ENCODE measurements around the gene TRAPPC14.

DNA sequence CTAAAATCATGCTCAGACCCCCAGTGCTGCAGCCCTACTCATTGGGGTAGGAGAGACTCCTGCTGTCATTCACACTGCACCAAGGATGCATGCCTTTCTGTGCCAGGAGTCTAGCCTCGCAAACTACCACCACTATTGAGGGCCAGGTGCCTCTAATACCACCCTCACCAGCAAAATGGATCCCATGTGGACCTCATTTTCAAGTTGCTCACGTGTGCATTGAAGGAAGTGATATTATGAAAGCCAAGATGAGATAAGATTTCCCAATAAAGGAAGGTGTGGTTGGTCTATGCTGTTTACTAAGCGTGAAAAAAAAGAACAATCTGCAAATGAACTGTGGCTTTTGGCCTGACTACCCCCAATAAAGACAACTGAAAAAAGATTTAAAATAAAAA is 17.0 kb downstream of the TRAPPC14 start:
- no peak for TF ChIP-seq FOS (IDR thresholded peaks at IDR 0.05; ENCODE audit: borderline replicate concordance, extremely low read depth, insufficient read length)
- TF ChIP-seq, protein P1, sequence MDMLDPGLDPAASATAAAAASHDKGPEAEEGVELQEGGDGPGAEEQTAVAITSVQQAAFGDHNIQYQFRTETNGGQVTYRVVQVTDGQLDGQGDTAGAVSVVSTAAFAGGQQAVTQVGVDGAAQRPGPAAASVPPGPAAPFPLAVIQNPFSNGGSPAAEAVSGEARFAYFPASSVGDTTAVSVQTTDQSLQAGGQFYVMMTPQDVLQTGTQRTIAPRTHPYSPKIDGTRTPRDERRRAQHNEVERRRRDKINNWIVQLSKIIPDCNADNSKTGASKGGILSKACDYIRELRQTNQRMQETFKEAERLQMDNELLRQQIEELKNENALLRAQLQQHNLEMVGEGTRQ (IDR thresholded peaks at IDR 0.05; ENCODE audit: borderline replicate concordance, low read depth, low read length): no peak
- TF ChIP-seq RAD21 (IDR thresholded peaks at IDR 0.05; ENCODE audit: insufficient read depth, low read depth, low read length): no peak
- TF ChIP-seq POLR2A (IDR thresholded peaks at IDR 0.05; ENCODE audit: low read depth, low read length): no peak

All from GM12878 (cell line).